A673 (cell line): ENCODE measurements around the gene UCK2. TPM values are rescaled to one million over a fixed set of nuclear protein-coding genes. Genes with fewer than 3 reads are reported as not detected.

Source experiments
- BruUV-seq: library from RNA; stranded (reverse); fragments of 400-500 nt; replicated peaks from 2 replicates; lab custom pipeline; 2021; lab: Mats Ljungman, UMichigan
- CTCF ChIA-PET: fragments of 300-600 bp; sonication (Branson Sonifier 250); formaldehyde crosslinking; loops from one replicate; lab custom pipeline; 2022; ENCODE audit warnings: antibody characterized with exemption; lab: Charles Lee
- POLR2A ChIA-PET: fragments of 300-600 bp; sonication (Branson Sonifier 250); formaldehyde crosslinking; loops from one replicate; lab custom pipeline; 2022; ENCODE audit warnings: antibody characterized with exemption; ENCODE audit not compliant: low non-redundant PET; lab: Charles Lee
- DNase-seq: peaks from one replicate; pipeline ENCODE4 v3.0.0-alpha.2; 2015; ENCODE audit warnings: low spot score
- H3K27ac ChIP-seq: fragments of 200-600 bp; sonication (generic); 2 replicates; pipeline ENCODE4 v1.5.1; 2016; ENCODE audit warnings: mixed run types, low read depth, mild to moderate bottlenecking, mixed read lengths, antibody characterized with exemption, low read length; ENCODE audit not compliant: poor library complexity, severe bottlenecking
- H3K27me3 ChIP-seq: fragments of 200-600 bp; sonication (generic); replicated peaks from 2 replicates; pipeline ENCODE4 v1.6.1; 2017; ENCODE audit warnings: mixed run types, low read depth, mild to moderate bottlenecking, mixed read lengths, antibody characterized with exemption, low read length; ENCODE audit not compliant: insufficient read depth, poor library complexity
- H3K36me3 ChIP-seq: fragments of 200-600 bp; sonication (generic); 2 replicates; pipeline ENCODE4 v1.6.1; 2016; ENCODE audit warnings: mixed run types, mild to moderate bottlenecking, mixed read lengths, antibody characterized with exemption, low read length; ENCODE audit not compliant: insufficient read depth, poor library complexity, severe bottlenecking
- H3K4me1 ChIP-seq: fragments of 200-600 bp; sonication (generic); 2 replicates; pipeline ENCODE4 v1.6.1; 2017; ENCODE audit warnings: mixed run types, mild to moderate bottlenecking, mixed read lengths, antibody characterized with exemption, low read length; ENCODE audit not compliant: insufficient read depth, poor library complexity, severe bottlenecking
- H3K4me3 ChIP-seq: fragments of 200-600 bp; sonication (generic); 2 replicates; pipeline ENCODE4 v1.5.1; 2016; ENCODE audit warnings: low read depth, mixed run types, mild to moderate bottlenecking, mixed read lengths, low read length; ENCODE audit not compliant: poor library complexity, severe bottlenecking
- H3K9me3 ChIP-seq: fragments of 200-600 bp; sonication (generic); 2 replicates; pipeline ENCODE4 v1.6.1; 2016; ENCODE audit warnings: mixed run types, low read depth, mild to moderate bottlenecking, mixed read lengths, antibody characterized with exemption, low read length; ENCODE audit not compliant: poor library complexity, severe bottlenecking
- EZH2 ChIP-seq: fragments of 200-600 bp; sonication (generic); IDR thresholded peaks from 2 replicates; pipeline ENCODE4 v1.6.1; 2017; ENCODE audit warnings: borderline replicate concordance, low read depth, mild to moderate bottlenecking, mixed read lengths, antibody characterized with exemption, low read length; ENCODE audit not compliant: poor library complexity, severe bottlenecking
- intact Hi-C: fragments of 100-400 bp; cut with micrococcal nuclease; formaldehyde crosslinking; loops from one replicate; pipeline ENCODE4 v1.10.0; 2022; ENCODE audit not compliant: unreplicated experiment
- total RNA-seq: library from RNA; stranded (reverse); gene quantifications from 2 replicates; pipeline ENCODE4 v1.2.3, GENCODE V29; 2021
- TF ChIP-seq, protein P1 (sequence below): fragments of 300-800, 200-600 bp; sonication (generic); conservative IDR thresholded peaks from 2 replicates; pipeline ENCODE4 v1.5.1; 2017; ENCODE audit warnings: low read depth, mild to moderate bottlenecking, antibody characterized with exemption, low read length, moderate library complexity, mixed read lengths

Gene UCK2
- total RNA-seq, 1 experiment from 2014 or later = 78.7 TPM

DNA sequence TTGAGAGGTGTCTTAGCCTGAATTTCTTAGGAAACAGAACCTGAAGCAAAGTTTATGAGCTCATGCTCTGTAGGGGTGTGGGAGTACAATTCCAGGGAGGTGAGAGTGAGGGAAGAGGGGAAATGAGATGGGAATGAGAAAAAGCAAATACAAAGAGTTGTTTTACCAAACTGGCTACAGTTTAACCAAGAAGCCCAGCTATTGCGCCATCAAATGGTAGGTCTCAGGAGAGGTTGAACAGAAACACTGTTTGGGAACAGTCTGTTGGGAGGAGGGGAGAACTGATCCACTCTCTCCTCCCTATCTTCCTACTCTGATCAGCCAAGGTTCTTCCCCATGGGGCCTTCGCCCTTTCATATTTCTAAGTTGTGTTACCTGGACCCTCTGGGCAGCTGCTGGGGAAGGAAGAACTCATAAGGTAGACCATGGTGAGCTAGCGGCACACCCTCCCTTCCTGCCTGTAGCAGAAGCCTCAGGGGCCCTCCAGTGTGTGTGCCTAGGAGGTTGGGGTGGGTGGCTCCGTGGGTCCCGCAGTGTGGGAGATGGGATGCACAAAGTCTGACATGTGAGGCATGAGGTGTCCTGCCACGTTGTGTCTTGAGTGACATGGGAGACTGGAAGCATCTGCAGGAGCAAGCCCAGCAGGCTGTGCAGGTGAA lies 120.5 kb downstream of the UCK2 start:
- ChIA-PET CTCF (no interaction called here), POLR2A (no interaction called here)
- no TSS peak for BruUV-seq

DNA sequence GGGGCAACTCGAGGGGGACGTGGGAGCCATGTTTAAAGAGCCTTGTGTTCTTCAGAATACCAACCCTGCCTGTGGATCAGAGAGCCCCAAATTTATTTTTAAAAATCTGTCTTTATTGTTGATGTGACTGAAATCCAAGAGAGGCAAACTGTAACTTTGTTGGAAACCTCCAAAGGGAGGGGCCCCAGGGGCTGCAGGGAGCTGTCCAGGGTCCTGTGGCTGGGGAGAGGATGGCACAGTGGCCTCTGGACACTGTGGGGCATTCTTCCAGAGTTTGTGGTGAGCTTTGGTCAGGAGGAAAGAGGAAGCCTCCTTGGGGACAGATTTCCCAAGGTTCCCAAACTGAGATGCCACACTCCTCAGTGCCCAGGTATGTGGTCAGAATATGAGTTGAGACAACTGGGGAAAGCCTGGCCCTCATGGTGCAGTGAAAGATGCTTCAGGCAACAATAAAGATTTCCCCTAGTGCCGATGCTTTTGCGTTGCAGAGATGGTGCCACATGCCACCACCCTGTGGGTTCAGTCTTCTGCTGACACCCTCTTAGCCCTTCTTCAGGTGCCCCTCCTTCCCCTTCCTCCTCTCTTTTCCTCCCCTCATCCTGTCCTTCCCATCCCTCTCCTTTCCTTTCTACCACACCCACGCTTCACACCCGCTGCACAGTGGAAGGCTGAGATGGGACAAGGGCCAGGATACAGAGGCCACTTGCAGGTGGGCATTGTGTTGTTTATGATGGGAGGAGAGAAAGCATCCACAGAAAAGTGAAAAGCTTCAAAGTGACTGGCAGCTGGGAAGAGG lies 122.1 kb downstream of the UCK2 start:
- H3K27me3 ChIP-seq = peaks cover 6% of the 10 kb centered on the region
- no peak overlapping the region for H3K4me3 ChIP-seq
- BruUV-seq = no TSS peak
- TF ChIP-seq EZH2 = no peak
- TF ChIP-seq, protein P1, sequence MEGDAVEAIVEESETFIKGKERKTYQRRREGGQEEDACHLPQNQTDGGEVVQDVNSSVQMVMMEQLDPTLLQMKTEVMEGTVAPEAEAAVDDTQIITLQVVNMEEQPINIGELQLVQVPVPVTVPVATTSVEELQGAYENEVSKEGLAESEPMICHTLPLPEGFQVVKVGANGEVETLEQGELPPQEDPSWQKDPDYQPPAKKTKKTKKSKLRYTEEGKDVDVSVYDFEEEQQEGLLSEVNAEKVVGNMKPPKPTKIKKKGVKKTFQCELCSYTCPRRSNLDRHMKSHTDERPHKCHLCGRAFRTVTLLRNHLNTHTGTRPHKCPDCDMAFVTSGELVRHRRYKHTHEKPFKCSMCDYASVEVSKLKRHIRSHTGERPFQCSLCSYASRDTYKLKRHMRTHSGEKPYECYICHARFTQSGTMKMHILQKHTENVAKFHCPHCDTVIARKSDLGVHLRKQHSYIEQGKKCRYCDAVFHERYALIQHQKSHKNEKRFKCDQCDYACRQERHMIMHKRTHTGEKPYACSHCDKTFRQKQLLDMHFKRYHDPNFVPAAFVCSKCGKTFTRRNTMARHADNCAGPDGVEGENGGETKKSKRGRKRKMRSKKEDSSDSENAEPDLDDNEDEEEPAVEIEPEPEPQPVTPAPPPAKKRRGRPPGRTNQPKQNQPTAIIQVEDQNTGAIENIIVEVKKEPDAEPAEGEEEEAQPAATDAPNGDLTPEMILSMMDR = no peak
- H3K36me3 ChIP-seq = no peaks in the 10 kb centered on the region
- no peaks in the 10 kb centered on the region for H3K9me3 ChIP-seq
- intact Hi-C loops = no loop called here
- no peak for DNase-seq
- H3K4me1 ChIP-seq = no peaks in the 10 kb centered on the region
- no peak overlapping the region for H3K27ac ChIP-seq
- CTCF ChIA-PET = no interaction called here
- POLR2A ChIA-PET = no interaction called here

More for the DNA sequence above, 120.5 kb downstream of the UCK2 start:
- H3K27ac ChIP-seq = no peak overlapping the region
- intact Hi-C loops = no loop called here
- no peaks in the 10 kb centered on the region for H3K9me3 ChIP-seq
- H3K36me3 ChIP-seq = no peaks in the 10 kb centered on the region
- TF ChIP-seq, protein P1 = no peak
- no peak for TF ChIP-seq EZH2
- DNase-seq = no peak
- H3K4me1 ChIP-seq = no peaks in the 10 kb centered on the region
- H3K27me3 ChIP-seq = peaks cover 13% of the 10 kb centered on the region
- H3K4me3 ChIP-seq = no peak overlapping the region

DNA sequence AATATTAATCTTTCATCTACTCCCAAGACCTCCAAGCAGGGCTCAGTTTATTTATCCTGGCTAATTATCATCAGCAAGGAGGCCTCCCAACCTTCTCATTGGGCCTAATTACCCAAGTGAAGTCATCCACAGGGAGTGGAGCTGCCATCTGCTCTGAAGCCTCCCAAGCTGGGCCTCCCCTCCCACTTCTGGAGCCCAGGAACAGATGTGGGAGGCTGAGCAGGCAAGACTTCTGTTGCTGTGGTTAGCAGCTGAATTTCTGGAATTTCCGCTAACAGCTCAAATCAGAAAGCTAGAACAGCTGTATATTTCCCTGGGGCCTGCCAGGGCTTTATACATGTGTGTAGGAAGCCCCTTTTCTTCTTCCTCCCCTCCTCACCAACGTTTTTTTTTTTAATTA lies 127.5 kb downstream of the UCK2 start:
- H3K4me1 ChIP-seq = no peaks in the 10 kb centered on the region
- BruUV-seq = no TSS peak
- no peaks in the 10 kb centered on the region for H3K36me3 ChIP-seq
- TF ChIP-seq EZH2 = no peak
- TF ChIP-seq, protein P1 = no peak
- peak; percentile 12 for DNase-seq
- H3K27ac ChIP-seq = no peak overlapping the region
- POLR2A ChIA-PET = interaction anchor here (0.5 kb wide), 1 partner anchor 292 kb away, joined by 3 read pairs; no protein-coding TSS in a partner anchor
- intact Hi-C loops = no loop called here
- H3K4me3 ChIP-seq = no peak overlapping the region
- no peaks in the 10 kb centered on the region for H3K9me3 ChIP-seq
- CTCF ChIA-PET = no interaction called here
- H3K27me3 ChIP-seq = no peaks in the 10 kb centered on the region
